GM21515 (cell line): ENCODE data around the gene MEMO1.
"Not testable (repeated sequence)": the region's sequence is repeated elsewhere in the genome, so short reads cannot be mapped to it uniquely, and the experiment has no call there.

ENCODE experiments used
- ATAC-seq: cut with Tn5 transposase; IDR thresholded peaks from one replicate; pipeline ENCODE4 v1.9.1; 2021; ENCODE audit not compliant: unreplicated experiment

Gene MEMO1

DNA sequence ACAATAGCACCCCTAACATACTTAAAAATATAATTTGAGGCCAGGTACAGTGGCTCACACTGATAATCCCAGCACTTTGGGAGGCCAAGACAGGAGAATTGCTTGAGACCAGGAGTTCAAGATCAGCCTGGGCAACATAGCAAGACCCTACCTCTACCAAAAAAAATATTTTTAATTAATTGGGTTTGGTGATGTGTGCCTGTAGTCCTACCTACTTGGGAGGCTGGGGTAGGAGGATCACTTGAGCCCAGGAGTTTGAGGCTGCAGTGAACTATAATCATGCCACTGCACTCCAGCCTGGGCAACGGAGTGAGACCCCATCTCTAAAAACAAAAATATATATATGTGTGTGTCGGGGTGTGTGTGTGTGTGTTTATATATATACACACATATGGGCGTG lies 91.3 kb downstream of the MEMO1 start:
- ATAC-seq: no peak

DNA sequence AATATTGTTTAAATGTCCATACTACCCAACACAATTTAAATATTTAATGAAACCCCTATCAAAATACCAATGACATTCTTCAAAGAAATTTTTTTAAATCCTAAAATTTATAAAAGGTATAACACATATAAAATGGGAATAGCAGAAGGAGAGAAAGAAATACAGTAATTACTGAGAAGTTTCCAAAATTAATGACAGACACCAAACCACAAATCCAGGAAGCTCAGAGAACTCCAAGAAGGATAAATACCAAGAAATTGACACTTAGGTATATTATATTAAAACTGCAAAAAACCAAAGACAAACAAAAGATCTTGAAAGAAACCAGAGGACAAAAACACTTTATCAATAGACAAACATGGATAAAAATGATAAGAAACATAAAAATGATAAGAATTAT lies 101.1 kb downstream of the MEMO1 start:
- no peak for ATAC-seq

DNA sequence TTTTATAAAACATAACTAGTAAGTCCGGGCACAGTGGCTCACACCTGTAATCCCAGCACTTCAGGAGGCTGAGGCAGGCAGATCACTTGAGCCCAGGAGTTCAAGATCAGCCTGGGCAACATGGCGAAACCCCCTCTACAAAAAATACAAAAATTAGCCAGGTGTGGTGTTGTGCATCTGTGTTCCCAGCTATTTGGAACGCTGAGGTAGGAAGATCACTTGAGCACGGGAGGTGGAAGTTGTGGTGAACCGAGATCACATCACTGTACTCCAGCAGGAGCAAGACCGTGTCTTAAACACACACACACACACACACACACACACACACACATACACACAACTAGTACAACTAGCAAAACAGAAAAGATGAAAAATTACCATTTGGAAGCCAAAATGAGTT lies 103.3 kb downstream of the MEMO1 start:
- ATAC-seq: not testable (repeated sequence)

DNA sequence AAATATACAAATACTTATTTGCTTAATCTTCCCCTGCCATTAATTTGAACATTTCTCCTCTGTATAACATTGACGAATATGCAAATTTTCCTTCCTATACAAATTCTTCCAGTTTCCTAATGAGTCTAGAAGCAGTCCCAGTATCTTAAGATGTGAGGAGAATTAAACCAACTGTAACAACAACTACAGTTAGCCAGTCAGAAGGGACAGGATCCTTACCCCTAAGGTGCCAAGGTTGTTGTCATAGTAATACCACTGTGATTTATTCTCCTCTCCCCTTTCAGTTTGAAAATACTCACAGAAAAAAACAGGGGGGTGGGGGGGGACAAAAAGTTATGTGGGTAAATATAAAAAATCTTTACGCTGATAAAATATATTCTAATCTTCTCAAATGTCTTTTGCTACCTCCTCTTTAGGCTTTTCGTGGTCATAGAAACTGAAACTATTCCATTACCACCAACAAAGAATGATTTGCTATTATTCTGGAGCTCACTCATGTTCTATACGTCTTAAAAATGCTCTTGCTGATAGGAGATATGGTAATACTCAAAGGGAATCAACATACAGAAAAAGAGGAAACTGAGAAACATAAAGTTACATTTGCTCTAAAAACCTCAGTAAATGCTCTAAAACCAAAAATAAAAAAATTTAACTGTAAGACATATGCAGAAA lies 107.6 kb downstream of the MEMO1 start:
- ATAC-seq: no peak

DNA sequence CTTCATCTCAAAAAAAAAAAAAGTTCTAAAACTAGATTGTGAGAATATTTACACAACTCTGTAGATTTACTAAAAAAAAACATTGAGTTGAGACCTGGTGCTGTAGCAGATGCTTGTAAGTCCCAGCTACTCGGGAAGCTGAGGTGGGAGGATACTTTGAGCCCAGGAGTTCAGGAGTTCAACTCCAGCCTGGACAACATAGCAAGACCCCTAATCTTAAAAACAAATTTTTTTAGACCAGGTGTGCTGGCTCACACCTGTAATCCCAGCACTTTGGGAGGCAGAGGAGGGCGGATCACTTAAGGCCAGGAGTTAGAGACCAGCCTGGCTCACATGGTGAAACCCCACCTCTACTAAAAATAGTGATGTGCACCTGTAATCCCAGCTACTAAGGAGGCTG lies 108.9 kb downstream of the MEMO1 start:
- ATAC-seq: no peak

DNA sequence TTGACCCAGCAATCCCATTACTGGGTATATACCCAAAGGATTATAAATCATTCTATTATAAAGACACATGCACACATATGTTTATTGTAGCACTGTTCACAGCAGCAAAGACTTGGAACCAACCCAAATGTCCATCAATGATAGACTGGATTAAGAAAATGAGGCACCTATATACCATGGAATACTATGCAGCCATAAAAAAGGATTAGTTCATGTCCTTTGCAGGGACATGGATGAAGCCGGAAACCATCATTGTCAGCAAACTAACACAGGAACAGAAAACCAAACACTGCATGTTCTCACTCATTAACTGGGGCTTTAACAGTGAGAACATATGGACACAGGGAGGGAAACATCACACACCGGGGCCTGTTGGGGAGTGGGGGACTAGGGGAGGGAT lies 110.7 kb downstream of the MEMO1 start:
- ATAC-seq: not testable (repeated sequence)

DNA sequence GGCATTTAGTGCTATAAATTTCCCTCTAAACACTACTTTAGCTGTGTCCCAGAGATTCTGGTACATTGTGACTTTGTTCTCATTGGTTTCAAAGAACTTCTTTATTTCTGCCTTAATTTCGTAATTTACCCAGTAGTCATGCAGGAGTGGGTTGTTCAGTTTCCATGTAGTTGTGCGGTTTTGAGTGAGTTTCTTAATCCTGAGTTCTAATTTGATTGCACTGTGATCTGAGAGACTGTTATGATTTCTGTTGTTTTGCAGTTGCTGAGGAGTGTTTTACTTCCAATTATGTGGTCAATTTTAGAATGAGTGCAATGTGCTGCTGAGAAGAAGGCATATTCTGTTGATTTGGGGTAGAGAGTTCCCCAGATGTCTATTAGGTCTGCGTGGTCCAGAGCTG lies 112.5 kb downstream of the MEMO1 start:
- ATAC-seq: not testable (repeated sequence)

DNA sequence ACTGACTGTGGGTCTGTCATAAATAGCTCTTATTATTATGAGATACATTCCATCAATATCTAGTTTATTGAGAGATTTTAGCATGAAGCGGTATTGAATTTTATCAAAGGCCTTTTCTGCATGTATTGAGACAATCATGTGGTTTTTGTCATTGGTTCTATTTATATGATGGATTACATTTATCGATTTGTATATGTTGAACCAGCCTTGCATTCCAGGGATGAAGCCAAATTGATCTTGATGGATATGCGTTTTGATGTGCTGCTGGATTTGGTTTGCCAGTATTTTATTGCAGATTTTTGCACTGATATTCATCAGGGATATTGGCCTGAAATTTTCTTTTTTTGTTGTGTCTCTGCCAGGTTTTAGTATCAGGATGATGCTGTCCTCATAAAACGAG lies 113.5 kb downstream of the MEMO1 start:
- ATAC-seq: not testable (repeated sequence)

DNA sequence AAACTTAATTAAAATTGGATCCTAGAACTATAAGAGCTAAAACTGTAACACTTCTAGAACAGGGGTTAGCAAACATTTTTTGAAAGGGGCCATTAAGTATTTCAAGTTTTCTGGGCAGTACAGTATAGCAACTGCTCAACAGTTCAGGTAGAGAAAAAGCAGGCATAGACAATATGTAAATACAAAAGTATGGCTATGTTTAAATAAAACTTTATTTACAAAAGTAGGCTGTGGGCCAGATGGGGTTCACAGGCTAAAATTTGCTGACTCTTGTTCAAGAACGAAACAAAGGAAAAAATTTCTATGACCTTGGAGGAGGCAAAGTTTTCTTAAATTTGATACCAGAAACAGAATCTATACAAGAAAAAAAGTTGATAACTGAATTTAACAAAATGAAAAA lies 114.5 kb downstream of the MEMO1 start:
- ATAC-seq: no peak

DNA sequence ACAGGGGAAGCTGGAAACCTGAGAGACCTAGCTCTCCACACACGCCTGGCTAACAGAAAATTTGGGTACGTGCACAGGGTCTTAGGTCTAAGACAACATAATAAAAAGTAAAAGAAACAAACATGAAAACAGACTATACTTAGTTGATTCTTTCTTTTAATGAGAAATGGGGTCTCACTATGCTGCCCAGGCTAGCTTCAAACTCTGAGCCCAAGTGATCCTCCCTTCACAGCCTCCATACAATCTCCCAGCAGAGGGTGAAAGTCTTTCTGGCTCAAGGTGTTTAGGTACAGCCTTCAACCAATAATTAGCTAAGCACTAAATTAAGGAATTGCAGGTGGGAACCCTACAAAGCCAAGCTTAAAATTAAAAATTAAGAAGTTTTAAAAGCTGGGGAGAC lies 116.2 kb downstream of the MEMO1 start:
- ATAC-seq: no peak

DNA sequence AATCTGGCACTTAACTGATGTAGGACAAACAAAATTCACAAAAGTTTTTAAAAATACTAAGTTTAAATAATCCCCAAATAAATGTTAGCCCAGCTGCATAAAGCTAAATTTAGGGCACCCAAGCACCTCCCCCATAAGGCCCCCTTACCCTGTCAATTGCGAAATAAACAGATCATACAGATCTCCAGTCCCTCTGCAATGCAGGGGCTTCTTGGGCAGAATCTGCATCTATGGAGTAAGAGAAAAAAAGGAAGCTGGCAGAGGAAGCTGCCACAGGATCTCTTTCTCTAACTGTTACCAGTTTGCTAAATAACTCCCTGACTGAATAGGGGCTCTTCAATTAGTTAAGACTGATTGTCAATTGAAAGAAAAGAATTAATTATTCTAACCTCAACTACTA lies 117.7 kb downstream of the MEMO1 start:
- no peak for ATAC-seq

DNA sequence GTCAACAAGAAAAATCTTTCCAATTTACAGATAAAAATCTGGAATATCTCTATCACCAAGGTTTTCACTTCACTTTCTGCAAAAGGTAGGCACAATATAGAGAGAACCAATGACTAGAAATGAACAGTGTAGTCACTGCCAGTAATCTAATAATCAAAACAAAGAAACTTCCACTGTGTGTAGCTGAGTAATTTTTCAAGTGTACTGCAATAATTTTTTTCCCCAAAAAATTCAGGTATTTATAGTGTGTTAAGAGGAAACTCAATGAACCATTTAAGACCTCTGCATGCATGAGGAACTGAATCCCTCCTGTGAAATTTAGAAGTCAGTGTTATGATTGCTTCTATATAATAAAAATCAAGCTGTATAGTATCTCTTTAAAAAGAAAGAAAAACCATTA lies 121.8 kb downstream of the MEMO1 start:
- ATAC-seq: no peak

DNA sequence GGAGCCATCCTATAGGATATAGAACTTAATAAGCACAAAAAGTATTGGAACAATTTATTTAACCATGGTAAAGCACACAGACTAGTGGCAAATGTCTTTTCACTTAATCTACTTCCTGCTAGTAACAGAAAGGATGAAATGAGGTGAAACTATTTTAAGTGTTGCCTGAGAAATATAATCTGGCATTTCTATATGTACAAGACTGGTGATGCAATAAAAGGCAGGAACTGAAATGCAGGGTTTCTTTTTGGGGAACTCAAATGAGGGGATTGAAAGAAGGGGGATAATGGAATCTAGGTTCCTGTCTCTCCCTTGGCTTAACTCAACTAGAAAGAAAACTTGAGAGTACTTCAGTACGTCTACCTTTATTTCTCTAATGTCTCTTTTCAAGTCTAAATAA lies 122.3 kb downstream of the MEMO1 start:
- no peak for ATAC-seq

DNA sequence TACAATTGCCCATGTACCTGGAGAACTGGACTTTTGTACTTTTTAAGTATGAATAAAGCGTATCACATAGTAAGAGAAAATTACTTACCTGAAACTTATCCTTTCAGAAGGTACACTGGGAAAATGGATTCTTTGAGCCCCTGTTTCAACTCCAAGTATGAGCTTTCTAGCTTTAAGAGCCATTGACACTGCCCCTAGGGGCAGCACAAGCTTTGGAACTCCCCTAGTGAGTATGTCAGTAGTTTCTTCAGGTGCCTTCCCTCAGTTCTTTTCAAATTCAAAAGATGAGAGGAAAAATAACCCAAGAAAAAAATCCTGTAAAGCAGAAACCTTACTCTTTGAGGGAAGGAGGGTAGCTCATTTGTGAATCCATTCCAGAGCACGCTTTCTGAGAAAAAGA lies 124.1 kb downstream of the MEMO1 start:
- no peak for ATAC-seq

DNA sequence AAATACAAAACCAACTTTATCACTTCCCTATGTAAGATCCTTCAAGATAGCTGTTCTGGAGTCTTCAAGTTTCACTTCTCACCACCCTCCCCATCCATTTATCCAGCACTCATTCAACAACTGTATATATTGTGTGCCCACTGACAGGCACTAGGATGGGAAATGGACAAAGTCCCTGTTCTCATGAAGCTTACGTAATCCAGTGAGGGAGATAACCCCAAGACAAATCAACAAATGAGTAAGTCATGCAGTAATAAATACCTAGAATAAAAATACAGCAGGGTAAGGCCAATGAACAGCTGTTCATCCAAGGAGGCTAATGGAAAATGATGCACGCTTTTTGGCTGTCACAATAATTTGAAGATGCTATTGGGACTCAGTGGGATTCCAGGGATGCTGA lies 133.8 kb downstream of the MEMO1 start:
- ATAC-seq: no peak

DNA sequence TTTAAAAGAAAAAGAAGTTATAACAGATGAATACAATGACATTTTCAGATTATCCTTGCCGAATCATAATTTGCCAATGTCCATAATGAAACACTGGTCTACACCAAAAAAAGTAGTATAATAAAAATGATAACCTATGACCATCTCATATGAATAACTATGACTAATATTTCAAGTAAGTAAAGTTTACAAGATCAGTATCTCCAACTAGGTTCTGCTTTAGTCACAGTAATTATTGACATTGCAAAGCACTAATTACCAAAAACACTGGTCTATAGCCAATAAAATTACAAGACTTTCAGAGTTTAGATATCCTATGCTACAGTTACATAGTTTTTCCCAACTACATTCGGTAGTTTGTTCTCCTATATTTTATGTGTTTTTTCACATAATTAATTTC lies 136.7 kb downstream of the MEMO1 start:
- ATAC-seq: no peak

DNA sequence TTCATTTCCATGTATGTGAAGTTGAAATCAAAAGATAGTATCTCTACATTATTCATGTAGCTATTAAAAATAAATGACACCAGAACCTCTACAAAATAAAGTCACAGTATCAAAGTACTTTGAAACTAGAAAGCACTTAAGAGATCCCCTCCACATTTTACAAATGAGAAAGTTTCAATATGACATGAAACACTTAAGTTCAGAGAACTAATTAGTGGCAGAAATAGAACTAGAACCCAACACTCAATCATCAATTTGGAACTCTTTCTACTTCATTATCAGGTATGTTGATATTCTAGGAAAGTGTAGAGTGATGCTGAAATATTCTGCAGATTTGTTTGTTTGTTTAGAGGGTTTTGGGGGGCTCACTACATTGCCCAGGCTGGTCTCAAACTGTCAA lies 145.6 kb downstream of the MEMO1 start:
- no peak for ATAC-seq

DNA sequence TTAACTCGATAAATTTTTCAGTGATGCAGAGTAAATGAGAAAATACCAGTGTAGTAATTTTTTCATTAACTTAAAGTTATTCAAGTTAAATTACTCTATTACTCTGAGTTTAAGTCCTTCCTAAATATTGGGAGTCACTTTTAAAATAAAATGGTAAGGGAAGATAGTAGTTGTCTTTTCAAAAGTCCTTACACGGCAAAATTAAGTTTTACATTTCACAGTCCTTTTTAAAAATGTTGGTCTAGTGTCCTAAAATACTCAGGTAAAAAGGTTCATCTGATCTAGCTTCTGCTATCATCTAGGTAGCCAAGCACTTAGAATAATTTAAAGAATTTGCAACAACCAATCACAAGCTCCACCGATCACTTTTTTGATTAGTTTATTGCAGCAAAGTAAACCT lies 146.9 kb downstream of the MEMO1 start:
- ATAC-seq: no peak

DNA sequence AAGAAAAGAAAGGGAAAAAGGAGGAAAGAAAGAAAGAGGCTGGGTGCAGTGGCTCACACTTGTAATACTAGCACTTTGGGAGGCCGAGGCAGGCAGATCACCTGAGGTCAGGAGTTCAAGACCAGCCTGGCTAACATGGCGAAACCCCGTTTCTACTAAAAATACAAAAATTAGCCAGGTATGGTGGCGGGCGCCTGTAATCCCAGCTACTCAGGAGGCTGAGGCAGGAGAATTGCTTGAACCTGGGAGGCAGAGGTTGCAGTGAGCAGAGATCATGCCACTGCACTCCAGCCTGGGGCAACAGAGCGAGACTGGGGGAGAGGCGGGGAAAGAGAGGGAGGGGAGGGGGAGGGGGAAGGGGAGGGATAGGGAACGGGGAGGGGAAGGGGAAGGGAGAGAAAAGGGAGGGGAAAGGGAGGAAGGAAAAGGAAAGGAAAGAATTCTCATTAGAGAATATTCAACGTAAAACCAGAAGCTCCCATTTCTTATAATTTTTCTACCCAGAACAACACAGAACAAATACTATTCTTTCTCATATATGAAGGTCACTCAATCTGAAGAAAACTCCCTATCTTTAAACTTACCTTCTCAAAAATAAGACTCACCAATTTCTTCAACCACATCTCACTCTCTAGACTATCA lies 147.7 kb downstream of the MEMO1 start:
- ATAC-seq: not testable (repeated sequence)

DNA sequence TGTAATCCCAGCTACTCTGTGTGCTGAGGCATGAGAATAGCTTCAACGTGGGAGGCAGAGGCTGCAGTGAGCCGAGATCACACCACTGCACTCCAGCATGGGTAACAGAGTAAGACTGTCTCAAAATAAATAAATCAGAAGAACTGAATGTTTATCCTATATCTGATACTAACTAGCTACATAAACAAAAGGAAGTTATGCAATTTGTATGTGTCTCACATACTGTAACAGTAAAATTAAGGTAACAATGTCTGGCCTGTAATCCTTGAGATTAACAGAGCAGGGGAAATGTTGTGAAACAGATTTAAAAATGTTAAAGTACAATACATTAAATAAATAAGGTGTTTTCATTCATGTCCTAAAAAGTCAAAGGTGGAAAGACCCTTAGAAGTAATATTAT lies 150.8 kb downstream of the MEMO1 start:
- ATAC-seq: no peak

DNA sequence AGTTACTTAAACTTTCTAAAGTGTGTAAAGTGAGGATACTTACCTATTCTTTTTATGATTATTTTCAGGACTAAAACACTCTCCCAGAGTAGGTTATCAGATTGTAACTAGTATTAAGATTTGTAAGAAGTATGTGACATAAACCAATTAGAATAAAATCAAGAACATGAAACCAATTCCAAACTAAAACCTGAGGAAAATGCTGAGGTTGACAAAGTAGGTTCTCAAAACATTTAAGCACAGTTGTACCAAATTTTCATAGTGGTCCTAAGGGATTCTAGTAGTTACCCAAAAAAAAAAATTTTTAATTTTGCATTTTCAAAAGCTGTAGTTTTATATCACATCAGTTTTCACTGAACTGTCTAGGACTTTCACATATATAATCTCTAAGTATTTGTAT lies 157.3 kb downstream of the MEMO1 start:
- no peak for ATAC-seq

DNA sequence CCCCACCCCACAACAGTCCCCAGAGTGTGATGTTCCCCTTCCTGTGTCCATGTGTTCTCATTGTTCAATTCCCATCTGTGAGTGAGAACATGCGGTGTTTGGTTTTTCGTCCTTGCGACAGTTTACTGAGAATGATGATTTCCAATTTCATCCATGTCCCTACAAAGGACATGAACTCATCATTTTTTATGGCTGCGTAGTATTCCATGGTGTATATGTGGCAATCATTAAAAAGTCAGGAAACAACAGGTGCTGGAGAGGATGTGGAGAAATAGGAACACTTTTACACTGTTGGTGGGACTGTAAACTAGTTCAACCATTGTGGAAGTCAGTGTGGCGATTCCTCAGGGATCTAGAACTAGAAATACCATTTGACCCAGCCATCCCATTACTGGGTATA lies 168.7 kb downstream of the MEMO1 start:
- not testable (repeated sequence) for ATAC-seq

DNA sequence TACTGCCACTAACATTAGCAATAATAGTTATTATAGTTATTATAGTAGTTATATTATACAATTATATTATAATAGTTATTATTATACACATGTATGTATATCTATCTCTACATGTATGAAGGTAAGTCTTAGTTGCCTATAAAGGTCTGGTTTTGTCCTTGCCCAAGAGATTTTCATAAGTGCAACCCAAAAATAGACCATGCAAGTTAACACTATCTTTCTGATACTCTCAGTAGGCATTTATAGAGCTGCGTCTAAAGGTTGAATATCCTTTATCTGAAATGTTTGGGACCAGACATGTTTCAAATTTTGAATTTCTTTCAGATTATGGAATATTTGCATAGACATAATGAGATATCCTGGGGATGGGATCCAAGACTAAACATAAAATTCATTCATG lies 175.4 kb downstream of the MEMO1 start:
- no peak for ATAC-seq
